ENCODE measurements around the gene PRRX2.

- TF ChIP-seq FOXK2 (IDR thresholded peaks at IDR 0.05) (no peak), HOXA9 (CRISPR knock-in tag; IDR thresholded peaks at IDR 0.05; ENCODE audit: borderline replicate concordance) (no peak), TAF1 (CRISPR knock-in tag; IDR thresholded peaks at IDR 0.05) (no peak), ZNF792 (CRISPR knock-in tag; IDR thresholded peaks at IDR 0.05) (no peak), ZNF343 (CRISPR knock-in tag; IDR thresholded peaks at IDR 0.05) (no peak), MYNN (CRISPR knock-in tag; IDR thresholded peaks at IDR 0.05; ENCODE audit: low read depth) (no peak), KDM4B (CRISPR knock-in tag; IDR thresholded peaks at IDR 0.05) (no peak), CREB3 (CRISPR knock-in tag; IDR thresholded peaks at IDR 0.05) (no peak), SP4 (CRISPR knock-in tag; IDR thresholded peaks at IDR 0.05) (no peak), ZNF121 (CRISPR knock-in tag; IDR thresholded peaks at IDR 0.05) (no peak), EP300 (IDR thresholded peaks at IDR 0.05; ENCODE audit: low read depth in 2 of 2, low read length in 2 of 2) (no peak), EP300 (CRISPR knock-in tag; IDR thresholded peaks at IDR 0.05; ENCODE audit: borderline replicate concordance) (no peak), KLF9 (CRISPR knock-in tag; IDR thresholded peaks at IDR 0.05; ENCODE audit: low read depth) (no peak), CTCF (CRISPR knock-in tag; IDR thresholded peaks at IDR 0.05) (no peak), FOXC1 (CRISPR knock-in tag; IDR thresholded peaks at IDR 0.05; ENCODE audit: borderline replicate concordance) (no peak)
Measured at GRCh38 chr9:129682381-129682780, 16.9 kb downstream of the PRRX2 start.

Data from HepG2 (cell line).